HCT116 (cell line): ENCODE results near the gene DNAJC8. TPM values are rescaled to one million over a fixed set of nuclear protein-coding genes. Genes with fewer than 3 reads are reported as not detected.

Experiments
- ATAC-seq: fragments of 200-7000 bp; cut with Tn5 transposase; 2 replicates; pipeline ENCODE4 v1.9.1; 2020; ENCODE audit warnings: mild to moderate bottlenecking, moderate library complexity
- BruUV-seq: library from RNA; stranded (reverse); fragments of 400-500 nt; replicated peaks from 2 replicates; lab custom pipeline; 2021; lab: Mats Ljungman, UMichigan
- CTCF ChIA-PET: fragments of 300-600 bp; sonication (Branson Sonifier 250); formaldehyde crosslinking; loops from one replicate; lab custom pipeline; 2021; ENCODE audit warnings: antibody characterized with exemption; lab: Charles Lee
- POLR2A ChIA-PET: fragments of 300-600, 350-600 bp; sonication (Branson Sonifier 250); formaldehyde crosslinking; loops from one replicate; lab custom pipeline; 2021; ENCODE audit warnings: antibody characterized with exemption; lab: Charles Lee
- RAD21 ChIA-PET, 2 experiments: fragments of 300-600 bp; sonication (Branson Sonifier 250); formaldehyde crosslinking; loops; one replicate each; lab custom pipeline; 2023; ENCODE audit warnings: low total read pairs in 2 of 2; ENCODE audit not compliant: uncharacterized antibody in 2 of 2, unreplicated experiment in 2 of 2, low non-redundant PET in 1 of 2; lab: Charles Lee
- DNase-seq: peaks from one replicate; pipeline ENCODE4 v3.0.0-alpha.2; 2010; ENCODE audit warnings: low read depth, low spot score
- H2AFZ ChIP-seq: fragments of 200-600 bp; shearing (Covaris generic), sonication (generic); 2 replicates; pipeline ENCODE4 v1.6.1; 2017; ENCODE audit warnings: low read depth, mixed run types, mixed read lengths, antibody characterized with exemption, low read length; ENCODE audit not compliant: poor library complexity, severe bottlenecking
- H3K27ac ChIP-seq: 2 replicates; pipeline ENCODE4 v1.5.1; 2012; ENCODE audit warnings: low read depth, low read length
- H3K27me3 ChIP-seq: fragments of 200-600 bp; sonication (generic); 2 replicates; pipeline ENCODE4 v1.6.1; 2016; ENCODE audit warnings: mixed run types, low read length, mixed read lengths; ENCODE audit not compliant: insufficient read depth
- H3K36me3 ChIP-seq, 2 experiments: fragments of 200-500 bp in 1 of 2; fragments of 200-600 bp in 1 of 2; sonication (Bioruptor generic) in 1 of 2; sonication (generic) in 1 of 2; 2 replicates each; pipeline versions ENCODE4 v1.5.1 to v1.6.1; 2014 to 2016; ENCODE audit warnings: low read length in 2 of 2, inconsistent platforms in 1 of 2, mixed read lengths in 1 of 2, mixed run types in 1 of 2; ENCODE audit not compliant: insufficient read depth in 2 of 2, control insufficient read depth in 1 of 2
- H3K4me1 ChIP-seq, 2 experiments: fragments of 200-600 bp in 1 of 2; sonication (generic) in 1 of 2; 2 replicates each; pipeline versions ENCODE4 v1.5.1 to v1.6.1; 2012 to 2017; ENCODE audit warnings: low read length in 2 of 2, inconsistent platforms in 1 of 2, mild to moderate bottlenecking in 1 of 2, mixed read lengths in 1 of 2, mixed run types in 1 of 2, moderate library complexity in 1 of 2; ENCODE audit not compliant: insufficient read depth in 2 of 2, control insufficient read depth in 1 of 2
- H3K4me2 ChIP-seq: fragments of 200-600 bp; sonication (generic); 2 replicates; pipeline ENCODE4 v1.6.1; 2017; ENCODE audit warnings: mixed run types, low read length, mixed read lengths
- H3K4me3 ChIP-seq, 2 experiments: fragments of 200-600 bp in 1 of 2; sonication (generic) in 1 of 2; replicated peaks in 1 of 2; 2 replicates each; pipeline ENCODE4 v1.5.1; 2011 to 2016; ENCODE audit warnings: low read length in 2 of 2, control low read depth in 1 of 2, low read depth in 1 of 2, mild to moderate bottlenecking in 1 of 2, mixed read lengths in 1 of 2, mixed run types in 1 of 2
- H3K79me2 ChIP-seq: fragments of 200-600 bp; sonication (generic); 2 replicates; pipeline ENCODE4 v1.6.1; 2017; ENCODE audit warnings: mild to moderate bottlenecking, mixed run types, low read length, moderate library complexity, mixed read lengths; ENCODE audit not compliant: insufficient read depth
- H3K9ac ChIP-seq: fragments of 200-600 bp; sonication (generic); 2 replicates; pipeline ENCODE4 v1.6.1; 2016; ENCODE audit warnings: low read length, mixed read lengths
- H3K9me2 ChIP-seq: fragments of 200-600 bp; sonication (generic), shearing (Covaris generic); 2 replicates; pipeline ENCODE4 v1.6.1; 2017; ENCODE audit warnings: mixed run types, mild to moderate bottlenecking, moderate library complexity; ENCODE audit not compliant: insufficient read depth
- H3K9me3 ChIP-seq, 2 experiments: fragments of 200-500 bp in 1 of 2; fragments of 200-600 bp in 1 of 2; sonication (Bioruptor generic) in 1 of 2; sonication (generic) in 1 of 2; 2 replicates each; pipeline ENCODE4 v1.6.1; 2014 to 2017; ENCODE audit warnings: low read length in 2 of 2, mixed read lengths in 2 of 2, inconsistent platforms in 1 of 2, low read depth in 1 of 2, mild to moderate bottlenecking in 1 of 2, mixed run types in 1 of 2, moderate library complexity in 1 of 2; ENCODE audit not compliant: control insufficient read depth in 1 of 2, insufficient read depth in 1 of 2
- H4K20me1 ChIP-seq: fragments of 200-600 bp; sonication (generic), shearing (Covaris generic); 2 replicates; pipeline ENCODE4 v1.6.1; 2017; ENCODE audit warnings: mixed run types, mild to moderate bottlenecking, moderate library complexity; ENCODE audit not compliant: insufficient read depth
- CBX3 ChIP-seq: IDR thresholded peaks from 2 replicates; pipeline ENCODE4 v1.6.1; 2012; ENCODE audit warnings: low read depth
- CEBPB ChIP-seq: IDR thresholded peaks from 2 replicates; pipeline ENCODE4 v1.6.1; 2012; ENCODE audit warnings: low read depth
- FOSL1 ChIP-seq: IDR thresholded peaks from 2 replicates; pipeline ENCODE4 v1.6.1; 2012; ENCODE audit warnings: low read depth
- JUND ChIP-seq: IDR thresholded peaks from 2 replicates; pipeline ENCODE4 v1.6.1; 2012
- POLR2A ChIP-seq: IDR thresholded peaks from 2 replicates; pipeline ENCODE4 v1.7.0; 2011; ENCODE audit warnings: borderline replicate concordance; ENCODE audit not compliant: insufficient read depth, insufficient read length; ENCODE audit errors: extremely low read depth
- POLR2AphosphoS5 ChIP-seq: IDR thresholded peaks from 2 replicates; pipeline ENCODE4 v1.6.1; 2011; ENCODE audit warnings: mild to moderate bottlenecking, low read depth, low read length, moderate library complexity
- RAD21 ChIP-seq: IDR thresholded peaks from 2 replicates; pipeline ENCODE4 v1.6.1; 2012; ENCODE audit warnings: low read depth, mild to moderate bottlenecking
- SIN3A ChIP-seq: IDR thresholded peaks from 2 replicates; pipeline ENCODE4 v1.6.1; 2012; ENCODE audit warnings: low read depth
- SP1 ChIP-seq: IDR thresholded peaks from 2 replicates; pipeline ENCODE4 v1.6.1; 2012; ENCODE audit warnings: low read depth
- TCF7L2 ChIP-seq: IDR thresholded peaks from 2 replicates; pipeline ENCODE4 v1.7.0; 2011; ENCODE audit warnings: borderline replicate concordance, inconsistent platforms; ENCODE audit not compliant: insufficient read depth, insufficient read length; ENCODE audit errors: extremely low read depth
- YY1 ChIP-seq: IDR thresholded peaks from 2 replicates; pipeline ENCODE4 v1.6.1; 2011; ENCODE audit warnings: low read length, low read depth, moderate library complexity, mild to moderate bottlenecking; ENCODE audit not compliant: insufficient replicate concordance; ENCODE audit errors: extremely low read depth
- ZFX ChIP-seq: fragments of 450-650 bp; IDR thresholded peaks from 2 replicates; pipeline ENCODE4 v1.6.1; 2017
- intact Hi-C: fragments of 100-400 bp; cut with micrococcal nuclease; formaldehyde crosslinking; loops from 2 replicates; pipeline ENCODE4 v1.10.0; 2022
- total RNA-seq: library from RNA; stranded (reverse); gene quantifications from one replicate; pipeline ENCODE4 v1.2.1, GENCODE V29; 2021; ENCODE audit not compliant: unreplicated experiment
- TF ChIP-seq, protein P1 (sequence below): IDR thresholded peaks from 2 replicates; pipeline ENCODE4 v1.6.1; 2012
- TF ChIP-seq, protein P2 (sequence below): IDR thresholded peaks from 2 replicates; pipeline ENCODE4 v1.6.1; 2011; ENCODE audit warnings: mild to moderate bottlenecking, low read length, moderate library complexity; ENCODE audit not compliant: insufficient replicate concordance; ENCODE audit errors: extremely low read depth
- TF ChIP-seq, protein P3 (sequence below): IDR thresholded peaks from 2 replicates; pipeline ENCODE4 v1.6.1; 2012; ENCODE audit warnings: low read depth

DNAJC8 gene
- total RNA-seq, 1 experiment from 2014 or later: 102 TPM

DNA sequence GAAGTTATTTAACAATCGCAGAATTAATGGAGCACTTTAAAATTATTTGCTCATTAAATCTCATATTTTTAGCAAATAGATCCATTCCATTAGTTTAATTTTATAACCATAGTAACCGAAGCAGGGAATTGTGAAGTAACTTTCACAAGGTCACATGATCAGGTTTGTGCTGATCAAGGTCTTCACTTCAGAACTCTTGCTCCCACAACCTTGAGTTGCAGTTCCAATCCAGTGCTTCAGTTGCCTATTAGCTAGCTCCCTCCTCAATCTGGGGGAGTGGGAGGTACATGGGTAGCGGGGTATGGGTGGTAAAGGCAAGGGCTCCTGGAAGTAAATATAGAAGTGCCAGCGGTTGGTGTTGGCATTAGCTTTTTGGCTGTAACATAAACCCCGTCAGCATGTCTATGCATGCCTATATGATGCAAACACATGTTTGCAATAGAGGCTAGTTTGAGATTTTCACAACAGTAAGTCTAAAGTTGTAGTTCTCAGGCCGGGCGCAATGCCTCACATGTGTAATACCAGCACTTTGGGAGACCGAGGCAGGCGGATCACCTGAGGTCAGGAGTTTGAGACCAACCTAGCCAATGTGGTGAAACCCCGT lies 8.9 kb upstream of the DNAJC8 start:
- Histone ChIP-seq H3K27ac (no peak overlapping the region), H3K27me3 (no peaks in the 10 kb centered on the region), H4K20me1 (no peaks in the 10 kb centered on the region), H3K4me2 (no peak overlapping the region), H3K36me3 (peaks cover 3 to 8% of the 10 kb centered on the region in 2 experiments; a peak in 1 of 4 replicates), H3K79me2 (peaks cover 14% of the 10 kb centered on the region), H3K9me2 (no peaks in the 10 kb centered on the region), H3K9ac (no peak overlapping the region), H2AFZ (no peak overlapping the region), H3K4me1 (peaks cover 5 to 8% of the 10 kb centered on the region in 2 experiments), H3K9me3 (no peaks in the 10 kb centered on the region), H3K4me3 (no peak overlapping the region)
- ChIA-PET POLR2A (no interaction called here), CTCF (no interaction called here), RAD21 (no interaction called here)
- BruUV-seq: no TSS peak
- intact Hi-C loops: no loop called here
- ATAC-seq (no peak), DNase-seq (no peak)
- TF ChIP-seq, protein P1, sequence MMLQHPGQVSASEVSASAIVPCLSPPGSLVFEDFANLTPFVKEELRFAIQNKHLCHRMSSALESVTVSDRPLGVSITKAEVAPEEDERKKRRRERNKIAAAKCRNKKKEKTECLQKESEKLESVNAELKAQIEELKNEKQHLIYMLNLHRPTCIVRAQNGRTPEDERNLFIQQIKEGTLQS: no peak
- no peak for TF ChIP-seq YY1
- TF ChIP-seq SIN3A: no peak
- TF ChIP-seq RAD21: no peak
- TF ChIP-seq POLR2A: no peak
- no peak for TF ChIP-seq FOSL1
- TF ChIP-seq, protein P2, sequence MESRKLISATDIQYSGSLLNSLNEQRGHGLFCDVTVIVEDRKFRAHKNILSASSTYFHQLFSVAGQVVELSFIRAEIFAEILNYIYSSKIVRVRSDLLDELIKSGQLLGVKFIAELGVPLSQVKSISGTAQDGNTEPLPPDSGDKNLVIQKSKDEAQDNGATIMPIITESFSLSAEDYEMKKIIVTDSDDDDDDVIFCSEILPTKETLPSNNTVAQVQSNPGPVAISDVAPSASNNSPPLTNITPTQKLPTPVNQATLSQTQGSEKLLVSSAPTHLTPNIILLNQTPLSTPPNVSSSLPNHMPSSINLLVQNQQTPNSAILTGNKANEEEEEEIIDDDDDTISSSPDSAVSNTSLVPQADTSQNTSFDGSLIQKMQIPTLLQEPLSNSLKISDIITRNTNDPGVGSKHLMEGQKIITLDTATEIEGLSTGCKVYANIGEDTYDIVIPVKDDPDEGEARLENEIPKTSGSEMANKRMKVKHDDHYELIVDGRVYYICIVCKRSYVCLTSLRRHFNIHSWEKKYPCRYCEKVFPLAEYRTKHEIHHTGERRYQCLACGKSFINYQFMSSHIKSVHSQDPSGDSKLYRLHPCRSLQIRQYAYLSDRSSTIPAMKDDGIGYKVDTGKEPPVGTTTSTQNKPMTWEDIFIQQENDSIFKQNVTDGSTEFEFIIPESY: no peak
- TF ChIP-seq TCF7L2: no peak
- TF ChIP-seq ZFX: no peak
- TF ChIP-seq CEBPB: no peak
- no peak for TF ChIP-seq SP1
- no peak for TF ChIP-seq CBX3
- TF ChIP-seq, protein P3, sequence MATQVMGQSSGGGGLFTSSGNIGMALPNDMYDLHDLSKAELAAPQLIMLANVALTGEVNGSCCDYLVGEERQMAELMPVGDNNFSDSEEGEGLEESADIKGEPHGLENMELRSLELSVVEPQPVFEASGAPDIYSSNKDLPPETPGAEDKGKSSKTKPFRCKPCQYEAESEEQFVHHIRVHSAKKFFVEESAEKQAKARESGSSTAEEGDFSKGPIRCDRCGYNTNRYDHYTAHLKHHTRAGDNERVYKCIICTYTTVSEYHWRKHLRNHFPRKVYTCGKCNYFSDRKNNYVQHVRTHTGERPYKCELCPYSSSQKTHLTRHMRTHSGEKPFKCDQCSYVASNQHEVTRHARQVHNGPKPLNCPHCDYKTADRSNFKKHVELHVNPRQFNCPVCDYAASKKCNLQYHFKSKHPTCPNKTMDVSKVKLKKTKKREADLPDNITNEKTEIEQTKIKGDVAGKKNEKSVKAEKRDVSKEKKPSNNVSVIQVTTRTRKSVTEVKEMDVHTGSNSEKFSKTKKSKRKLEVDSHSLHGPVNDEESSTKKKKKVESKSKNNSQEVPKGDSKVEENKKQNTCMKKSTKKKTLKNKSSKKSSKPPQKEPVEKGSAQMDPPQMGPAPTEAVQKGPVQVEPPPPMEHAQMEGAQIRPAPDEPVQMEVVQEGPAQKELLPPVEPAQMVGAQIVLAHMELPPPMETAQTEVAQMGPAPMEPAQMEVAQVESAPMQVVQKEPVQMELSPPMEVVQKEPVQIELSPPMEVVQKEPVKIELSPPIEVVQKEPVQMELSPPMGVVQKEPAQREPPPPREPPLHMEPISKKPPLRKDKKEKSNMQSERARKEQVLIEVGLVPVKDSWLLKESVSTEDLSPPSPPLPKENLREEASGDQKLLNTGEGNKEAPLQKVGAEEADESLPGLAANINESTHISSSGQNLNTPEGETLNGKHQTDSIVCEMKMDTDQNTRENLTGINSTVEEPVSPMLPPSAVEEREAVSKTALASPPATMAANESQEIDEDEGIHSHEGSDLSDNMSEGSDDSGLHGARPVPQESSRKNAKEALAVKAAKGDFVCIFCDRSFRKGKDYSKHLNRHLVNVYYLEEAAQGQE: no peak
- TF ChIP-seq POLR2AphosphoS5: no peak
- TF ChIP-seq JUND: no peak
